Mesodermal cell (in vitro differentiated cells): ENCODE results near the gene MTCP1.

Experiments used
- H3K27ac ChIP-seq: 2 replicates; pipeline ENCODE4 v1.7.0; 2013; ENCODE audit warnings: mild to moderate bottlenecking, low read depth, low read length, moderate library complexity; ENCODE audit not compliant: severe bottlenecking
- H3K36me3 ChIP-seq: 2 replicates; pipeline ENCODE4 v1.7.1; 2013; ENCODE audit warnings: mild to moderate bottlenecking, low read length, moderate library complexity; ENCODE audit not compliant: control insufficient read depth, insufficient read depth
- H3K4me1 ChIP-seq: one replicate; pipeline ENCODE4 v1.7.1; 2013; ENCODE audit warnings: mild to moderate bottlenecking, low read length; ENCODE audit not compliant: insufficient read depth, control insufficient read depth, poor library complexity, severe bottlenecking
- H3K4me3 ChIP-seq: 2 replicates; pipeline ENCODE4 v1.7.0; 2013; ENCODE audit warnings: low read length, control low read depth, mild to moderate bottlenecking; ENCODE audit not compliant: insufficient read depth, poor library complexity, severe bottlenecking; ENCODE audit errors: extremely low read depth
- H3K9me3 ChIP-seq: 2 replicates; pipeline ENCODE4 v1.7.1; 2013; ENCODE audit warnings: mild to moderate bottlenecking, low read length, moderate library complexity; ENCODE audit not compliant: control insufficient read depth
- whole genome bisulfite sequencing, 2 experiments: methylation state at CpG; one replicate each; pipeline ENCODE4 v1.1.5; 2013; ENCODE audit warnings: missing lambda C conversion rate in 2 of 2; ENCODE audit not compliant: insufficient coverage in 2 of 2; 5-methylcytosine and 5-hydroxymethylcytosine counted together

MTCP1 gene

DNA sequence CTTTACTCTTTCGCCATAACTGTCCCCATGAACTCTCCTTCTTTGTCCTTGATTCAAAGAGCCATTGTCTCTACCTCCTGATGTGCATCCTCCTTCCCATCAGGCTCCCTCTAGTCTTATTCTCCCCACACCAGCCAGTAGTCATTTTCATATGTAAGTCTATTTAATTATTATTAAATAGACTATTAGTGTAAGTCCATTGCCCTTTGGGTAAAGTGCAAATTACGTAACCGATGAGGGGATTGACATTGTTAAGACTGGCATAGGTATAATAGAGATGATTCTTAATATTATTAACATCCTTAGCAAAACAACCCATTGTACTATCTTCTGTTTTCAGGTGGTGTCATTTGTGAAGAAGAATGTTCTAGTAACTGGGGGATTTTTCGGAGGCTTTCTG is 16.7 kb downstream of the MTCP1 start:
- 100% methylated on average over 1 of the region's 4 CpGs; no CpG with 5 or more reads in 1 of the 2 experiments for WGBS, 2 experiments
- Histone ChIP-seq H3K36me3 (peaks cover 14% of the 10 kb centered on the region), H3K9me3 (no peaks in the 10 kb centered on the region), H3K27ac (no peak overlapping the region), H3K4me1 (no peaks in the 10 kb centered on the region), H3K4me3 (no peak overlapping the region)

DNA sequence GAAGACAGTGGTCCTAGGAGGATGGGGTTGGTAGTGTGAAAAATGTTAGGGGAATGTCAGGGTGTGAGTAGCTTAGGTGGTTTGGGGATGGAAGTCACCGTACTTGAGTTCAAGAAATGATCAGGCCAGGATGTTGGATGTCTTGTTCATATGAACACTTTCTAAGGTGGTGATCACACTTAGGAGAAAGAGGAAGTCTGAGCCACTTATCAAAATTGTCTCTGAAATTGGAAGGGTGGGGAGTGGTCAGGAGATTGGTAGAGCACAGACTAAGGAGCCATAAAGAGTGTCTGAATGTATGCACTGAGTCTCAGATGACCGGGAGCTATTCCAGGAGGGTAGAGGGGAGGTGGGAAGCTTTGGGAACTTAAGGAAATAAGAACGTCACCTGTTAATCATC is 17.3 kb downstream of the MTCP1 start:
- Histone ChIP-seq H3K36me3 (peaks cover 14% of the 10 kb centered on the region), H3K9me3 (no peaks in the 10 kb centered on the region), H3K27ac (no peak overlapping the region), H3K4me3 (no peak overlapping the region), H3K4me1 (no peaks in the 10 kb centered on the region)
- WGBS, 2 experiments: 94 to 100% methylated on average over 1 to 2 of the region's 3 CpGs

DNA sequence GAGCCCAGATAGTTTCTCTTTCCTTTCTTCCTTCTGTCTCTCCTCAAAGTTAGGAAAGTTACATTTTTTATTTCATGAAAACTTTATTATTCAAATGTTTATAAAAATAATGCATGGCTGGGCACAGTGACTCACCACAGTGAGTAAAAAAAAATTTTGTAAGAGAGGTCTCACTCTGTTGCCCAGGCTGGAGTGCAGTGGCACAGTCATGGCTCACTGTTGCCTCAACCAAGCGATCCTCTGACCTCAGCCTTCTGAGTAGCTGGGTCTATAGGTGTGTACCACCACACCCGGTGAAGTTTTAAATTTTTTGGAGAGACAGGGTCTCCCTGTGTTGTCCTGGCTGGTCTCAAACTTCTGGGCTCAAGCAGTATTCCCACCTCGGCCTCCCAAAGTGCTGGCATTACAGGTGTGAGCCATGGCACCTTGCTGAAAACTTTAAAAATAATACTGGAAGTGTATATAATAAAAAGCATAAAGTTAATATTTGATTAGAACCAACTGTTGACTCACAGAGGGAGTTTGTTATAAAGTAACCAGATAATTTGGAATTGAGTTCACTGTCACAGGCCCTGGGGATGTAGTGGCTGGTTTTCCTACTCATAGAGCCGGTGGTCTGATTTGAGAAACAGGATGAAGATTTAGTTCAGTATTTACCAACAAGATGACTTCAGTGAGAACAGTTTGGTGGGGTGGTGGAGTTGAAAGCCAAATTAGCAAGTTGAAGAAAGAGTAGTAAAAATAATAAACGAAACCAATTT is 18.0 kb downstream of the MTCP1 start:
- no peaks in the 10 kb centered on the region for H3K9me3 ChIP-seq
- no peak overlapping the region for H3K27ac ChIP-seq
- H3K4me1 ChIP-seq: no peaks in the 10 kb centered on the region
- WGBS, 2 experiments: 100% methylated on average over 1 of the region's 5 CpGs; no CpG with 5 or more reads in 1 of the 2 experiments
- H3K4me3 ChIP-seq: no peak overlapping the region
- peaks cover 14% of the 10 kb centered on the region for H3K36me3 ChIP-seq

DNA sequence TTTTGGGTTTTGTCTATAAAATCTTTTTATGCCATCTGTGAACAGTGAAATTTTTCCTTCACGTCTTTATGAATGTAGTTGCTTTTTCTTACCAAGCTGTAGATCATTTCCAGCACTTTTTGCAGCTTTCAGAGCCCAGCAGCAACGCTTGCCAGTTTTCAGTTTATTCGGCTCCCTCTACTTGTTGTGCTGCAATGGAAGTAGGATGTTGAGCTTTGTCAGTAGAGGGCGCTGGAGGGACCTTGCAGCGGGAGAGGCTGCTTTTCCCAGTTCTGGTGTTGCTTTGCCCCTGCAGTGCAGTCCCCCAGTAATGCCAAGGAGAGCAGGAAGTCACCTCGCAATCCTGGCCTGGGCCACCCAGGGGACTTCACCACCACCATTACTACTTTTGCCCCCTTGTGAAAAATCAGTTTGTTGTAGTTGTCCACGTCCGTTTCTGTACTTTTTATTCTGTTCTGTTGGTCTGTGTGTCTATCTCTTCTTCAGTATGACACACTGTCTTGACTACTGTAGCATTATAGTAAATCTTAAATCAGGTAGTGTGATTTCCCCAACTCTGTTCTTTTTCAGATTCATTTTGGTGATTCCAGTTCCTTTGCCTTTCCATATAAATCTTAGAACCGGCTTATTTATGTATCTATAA is 21.8 kb downstream of the MTCP1 start:
- no peaks in the 10 kb centered on the region for H3K9me3 ChIP-seq
- no peak overlapping the region for H3K4me3 ChIP-seq
- no peaks in the 10 kb centered on the region for H3K4me1 ChIP-seq

DNA sequence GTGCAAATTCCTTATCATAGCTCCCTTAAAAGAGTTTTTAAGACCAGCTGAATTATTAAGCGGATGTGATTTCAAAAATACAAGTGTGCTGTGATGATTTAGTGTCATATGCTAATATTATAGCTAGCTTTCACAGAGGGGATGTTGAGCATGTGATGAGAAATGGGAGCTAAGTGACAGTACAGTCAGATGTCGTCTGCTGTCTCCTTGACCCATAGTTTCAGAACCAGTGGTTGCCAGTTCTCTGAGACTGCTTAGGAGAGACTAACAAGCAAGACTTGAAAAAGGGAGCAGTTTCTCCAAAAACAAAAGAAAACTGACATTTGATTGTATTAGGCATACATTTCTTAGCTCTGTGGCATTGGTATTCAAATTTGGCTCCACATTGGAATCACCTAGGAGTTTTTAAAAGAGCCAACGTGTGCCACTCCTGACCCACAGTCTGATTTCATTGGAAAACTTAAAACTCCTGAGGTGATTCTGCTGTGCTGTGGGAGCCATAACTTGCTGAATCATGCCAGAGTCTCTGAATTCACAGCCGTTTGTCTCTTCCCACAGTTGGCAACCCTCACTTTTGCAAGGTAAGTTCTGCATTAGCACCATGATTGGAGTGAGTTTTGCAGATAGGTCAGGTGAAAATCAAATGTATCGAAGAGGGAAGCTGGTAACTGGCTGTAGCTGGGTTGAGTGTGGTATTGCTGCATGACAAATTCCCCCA is 24.0 kb downstream of the MTCP1 start:
- H3K4me3 ChIP-seq: no peak overlapping the region
- H3K36me3 ChIP-seq: peaks cover 5% of the 10 kb centered on the region
- no peaks in the 10 kb centered on the region for H3K9me3 ChIP-seq
- WGBS, 2 experiments: 85% methylated on average over 3 of the region's 5 CpGs; no CpG with 5 or more reads in 1 of the 2 experiments
- H3K4me1 ChIP-seq: no peaks in the 10 kb centered on the region
- H3K27ac ChIP-seq: no peak overlapping the region

More for the DNA sequence above, 21.8 kb downstream of the MTCP1 start:
- 51% methylated on average over 2 of the region's 9 CpGs; no CpG with 5 or more reads in 1 of the 2 experiments for WGBS, 2 experiments
- peaks cover 10% of the 10 kb centered on the region for H3K36me3 ChIP-seq
- H3K27ac ChIP-seq: no peak overlapping the region

DNA sequence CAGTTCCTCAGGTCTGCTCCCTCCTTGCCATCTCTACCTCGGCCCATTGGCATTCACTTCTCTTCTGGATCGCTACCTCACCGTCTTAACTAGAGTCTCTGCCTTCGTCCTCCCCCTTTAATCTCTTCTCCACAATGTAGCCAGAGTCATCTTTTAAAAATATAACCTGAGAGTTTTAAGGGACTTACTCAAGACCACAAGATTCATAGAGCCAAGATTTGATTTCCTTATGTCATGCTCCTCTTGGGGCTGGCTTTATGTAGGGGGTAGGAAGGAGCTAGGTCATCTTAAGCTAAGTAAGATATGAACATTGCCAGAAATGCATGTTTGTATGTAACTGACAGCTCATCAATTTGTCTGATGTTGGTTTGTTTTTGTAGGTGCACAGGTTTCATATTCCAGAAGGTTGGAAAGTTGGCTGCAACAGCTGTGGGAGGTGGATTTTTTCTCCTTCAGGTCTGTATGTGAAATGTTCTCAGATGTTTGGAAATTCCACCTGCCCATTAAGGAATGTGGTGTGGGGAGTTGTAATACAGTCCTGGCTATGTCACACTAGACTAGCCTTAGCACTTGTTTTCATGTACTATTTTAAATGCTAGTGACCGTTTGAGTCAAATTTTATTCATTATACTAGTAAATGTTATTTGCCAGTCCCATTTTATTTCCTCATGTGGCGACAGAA is 24.7 kb downstream of the MTCP1 start:
- WGBS, 2 experiments: 80% methylated on average over 1 of the region's 6 CpGs; no CpG with 5 or more reads in 1 of the 2 experiments

DNA sequence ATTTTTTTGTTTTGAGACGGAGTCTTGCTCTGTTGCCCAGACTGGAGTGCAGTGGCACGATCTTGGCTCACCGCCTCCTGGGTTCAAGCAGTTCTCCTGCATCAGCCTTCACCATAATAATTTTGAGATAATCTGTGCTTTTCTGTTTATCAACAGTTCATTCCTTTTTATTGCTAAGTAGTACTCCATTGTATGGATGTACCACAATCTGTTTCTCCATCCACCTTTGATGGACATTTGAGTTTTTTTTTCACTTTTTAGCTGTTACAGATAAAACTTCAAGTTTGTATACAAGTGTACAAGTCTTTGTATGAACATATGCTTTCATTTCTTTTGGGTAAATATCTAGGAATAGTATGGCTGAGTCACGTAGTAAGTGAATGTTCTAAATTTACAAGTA is 35.2 kb downstream of the MTCP1 start:
- no CpG with 5 or more reads among the region's 4 CpGs for WGBS, 2 experiments
- H3K36me3 ChIP-seq: peaks cover 20% of the 10 kb centered on the region
- no peak overlapping the region for H3K27ac ChIP-seq
- no peak overlapping the region for H3K4me3 ChIP-seq
- no peaks in the 10 kb centered on the region for H3K4me1 ChIP-seq
- no peaks in the 10 kb centered on the region for H3K9me3 ChIP-seq

More for the DNA sequence above, 24.7 kb downstream of the MTCP1 start:
- Histone ChIP-seq H3K4me3 (no peak overlapping the region), H3K4me1 (no peaks in the 10 kb centered on the region), H3K9me3 (no peaks in the 10 kb centered on the region), H3K27ac (no peak overlapping the region), H3K36me3 (no peaks in the 10 kb centered on the region)

DNA sequence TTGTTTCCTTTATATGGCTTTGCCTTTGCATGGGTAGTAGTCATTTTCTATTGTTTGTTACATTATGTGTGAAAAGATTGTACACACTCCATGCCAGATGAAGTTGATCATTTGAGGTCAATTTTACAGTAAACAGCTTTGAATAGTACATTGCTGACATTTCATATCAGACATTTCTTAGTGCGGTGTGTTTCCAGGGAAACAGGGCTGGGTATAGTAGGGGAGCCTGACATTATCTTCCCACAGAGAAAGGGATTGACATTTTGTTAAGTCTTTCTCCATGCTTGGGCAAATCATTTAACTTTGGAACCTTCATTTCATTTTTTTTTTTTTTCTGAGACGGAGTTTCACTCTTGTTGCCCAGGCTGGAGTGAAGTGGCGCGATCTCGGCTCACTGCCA is 39.3 kb downstream of the MTCP1 start:
- no peaks in the 10 kb centered on the region for H3K4me1 ChIP-seq
- no peak overlapping the region for H3K27ac ChIP-seq
- no peak overlapping the region for H3K4me3 ChIP-seq
- peaks cover 17% of the 10 kb centered on the region for H3K36me3 ChIP-seq
- H3K9me3 ChIP-seq: no peaks in the 10 kb centered on the region
- WGBS, 2 experiments: no CpG with 5 or more reads among the region's 5 CpGs

DNA sequence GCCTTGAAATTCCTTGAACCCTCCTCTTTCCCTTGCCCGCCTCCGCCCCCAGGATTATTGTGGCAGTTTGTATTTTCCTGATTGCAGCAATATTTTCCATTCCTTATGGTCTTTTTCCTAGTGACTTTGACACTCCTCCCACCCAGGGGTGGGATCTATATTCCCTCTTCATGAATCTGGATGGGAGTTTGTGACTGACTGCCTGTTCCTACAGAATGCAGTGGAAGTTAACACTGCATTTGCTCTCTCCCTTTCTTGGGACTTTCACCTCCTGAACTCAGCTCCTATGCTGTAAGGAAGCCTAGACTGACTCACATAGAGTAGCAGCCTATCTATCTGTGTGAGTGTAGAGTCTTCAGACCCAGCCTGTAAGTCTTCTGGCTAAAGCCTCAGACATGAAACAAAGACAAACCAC is 42.1 kb downstream of the MTCP1 start:
- no CpG with 5 or more reads among the region's 2 CpGs for WGBS, 2 experiments
- Histone ChIP-seq H3K4me1 (no peaks in the 10 kb centered on the region), H3K27ac (no peak overlapping the region), H3K36me3 (peaks cover 6% of the 10 kb centered on the region), H3K9me3 (no peaks in the 10 kb centered on the region), H3K4me3 (no peak overlapping the region)

DNA sequence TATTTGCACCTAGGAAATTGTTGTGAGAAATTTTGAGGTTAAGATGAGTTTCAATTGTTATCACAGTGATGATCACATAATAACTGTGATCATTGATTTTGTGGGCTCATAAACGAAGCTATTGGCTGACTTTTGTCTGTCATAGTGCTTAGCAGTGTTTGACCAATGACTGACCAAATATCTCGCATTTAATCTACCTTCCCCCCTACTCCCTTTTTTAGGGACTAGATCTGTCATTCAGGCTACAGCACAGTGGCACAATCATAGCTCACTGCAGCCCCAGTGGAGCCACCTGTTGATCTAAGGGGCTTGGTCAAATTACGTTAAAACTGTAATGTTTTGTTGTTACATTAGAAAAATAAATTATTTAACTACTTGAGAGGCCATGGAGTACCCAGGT is 42.8 kb downstream of the MTCP1 start:
- Histone ChIP-seq H3K4me3 (peak overlapping the region; percentile 53), H3K9me3 (no peaks in the 10 kb centered on the region), H3K36me3 (peaks cover under 1% of the 10 kb centered on the region), H3K4me1 (no peaks in the 10 kb centered on the region), H3K27ac (no peak overlapping the region)
- WGBS, 2 experiments: no CpG with 5 or more reads among the region's 3 CpGs
